ENCODE results near the gene CDK15. TPM values are rescaled to one million over a fixed set of nuclear protein-coding genes. Genes with fewer than 3 reads are reported as not detected.

CDK15 gene
- total RNA-seq, 4 donors from 2014 or later = 0.83 to 3.9 (median 1.4) TPM

- TF ChIP-seq, protein P1, sequence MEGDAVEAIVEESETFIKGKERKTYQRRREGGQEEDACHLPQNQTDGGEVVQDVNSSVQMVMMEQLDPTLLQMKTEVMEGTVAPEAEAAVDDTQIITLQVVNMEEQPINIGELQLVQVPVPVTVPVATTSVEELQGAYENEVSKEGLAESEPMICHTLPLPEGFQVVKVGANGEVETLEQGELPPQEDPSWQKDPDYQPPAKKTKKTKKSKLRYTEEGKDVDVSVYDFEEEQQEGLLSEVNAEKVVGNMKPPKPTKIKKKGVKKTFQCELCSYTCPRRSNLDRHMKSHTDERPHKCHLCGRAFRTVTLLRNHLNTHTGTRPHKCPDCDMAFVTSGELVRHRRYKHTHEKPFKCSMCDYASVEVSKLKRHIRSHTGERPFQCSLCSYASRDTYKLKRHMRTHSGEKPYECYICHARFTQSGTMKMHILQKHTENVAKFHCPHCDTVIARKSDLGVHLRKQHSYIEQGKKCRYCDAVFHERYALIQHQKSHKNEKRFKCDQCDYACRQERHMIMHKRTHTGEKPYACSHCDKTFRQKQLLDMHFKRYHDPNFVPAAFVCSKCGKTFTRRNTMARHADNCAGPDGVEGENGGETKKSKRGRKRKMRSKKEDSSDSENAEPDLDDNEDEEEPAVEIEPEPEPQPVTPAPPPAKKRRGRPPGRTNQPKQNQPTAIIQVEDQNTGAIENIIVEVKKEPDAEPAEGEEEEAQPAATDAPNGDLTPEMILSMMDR (IDR thresholded peaks at IDR 0.05) = no peak
- no peak for TF ChIP-seq EP300 (IDR thresholded peaks at IDR 0.05)
- no peak for TF ChIP-seq POLR2AphosphoS5 (IDR thresholded peaks at IDR 0.05)
- TF ChIP-seq POLR2A (IDR thresholded peaks at IDR 0.05; ENCODE audit: low read depth) = no peak
- no peak for DNase-seq (ENCODE audit: extremely low spot score)
- no peak overlapping the region for H3K4me3 ChIP-seq
- H3K36me3 ChIP-seq = no peaks in the 10 kb centered on the region
- H3K4me1 ChIP-seq = no peaks in the 10 kb centered on the region
- no peak overlapping the region for H3K27ac ChIP-seq (replicated peaks in 1 of 4)
- no peaks in the 10 kb centered on the region for H3K27me3 ChIP-seq
- no peaks in the 10 kb centered on the region for H3K9me3 ChIP-seq
- intact Hi-C loops (cut with DNase I) = loop anchor here (10.0 kb wide), 1 partner anchor 245 kb away; the partner anchor contains the start of gene FZD7
- WGBS = 87% methylated on average over 3 of the region's 3 CpGs
Observed at GRCh38 chr2:201790291-201790690, 16.0 kb upstream of the CDK15 start.

GRCh38 chr2:201790989-201791388 lies 15.3 kb upstream of the CDK15 start:
- no peaks in the 10 kb centered on the region for H3K9me3 ChIP-seq
- WGBS = 81% methylated on average over 2 of the region's 2 CpGs
- no peak overlapping the region for H3K4me3 ChIP-seq
- H3K27ac ChIP-seq (replicated peaks in 1 of 4) = no peak overlapping the region
- H3K27me3 ChIP-seq = no peaks in the 10 kb centered on the region
- H3K36me3 ChIP-seq = no peaks in the 10 kb centered on the region
- TF ChIP-seq POLR2A (IDR thresholded peaks at IDR 0.05; ENCODE audit: low read depth) = no peak
- TF ChIP-seq POLR2AphosphoS5 (IDR thresholded peaks at IDR 0.05) = no peak
- TF ChIP-seq, protein P1 (IDR thresholded peaks at IDR 0.05) = no peak
- no peak for TF ChIP-seq EP300 (IDR thresholded peaks at IDR 0.05)
- intact Hi-C loops (cut with DNase I) = loop anchor here (10.0 kb wide), 1 partner anchor 244 kb away; the partner anchor contains the start of gene FZD7
- no peak for DNase-seq (ENCODE audit: extremely low spot score)
- no peaks in the 10 kb centered on the region for H3K4me1 ChIP-seq

DNA sequence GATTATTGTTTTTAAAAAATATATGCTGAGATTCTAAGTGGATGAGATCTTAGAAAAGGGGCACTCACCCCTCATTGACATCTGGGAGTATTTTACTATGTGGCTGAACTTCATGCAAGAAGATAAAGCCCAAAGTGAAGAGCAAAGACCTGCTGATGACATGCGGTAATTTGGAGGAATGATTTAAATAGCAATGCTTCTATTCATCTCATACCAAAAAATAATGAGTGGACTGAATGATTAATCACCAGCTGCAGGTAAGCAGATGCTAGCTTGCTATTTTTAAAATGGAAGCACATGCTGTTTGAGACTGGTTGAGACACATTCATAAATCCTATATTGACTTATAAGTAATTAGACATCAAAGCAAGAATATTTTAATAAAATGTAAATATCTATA lies 12.7 kb upstream of the CDK15 start:
- no peak for TF ChIP-seq POLR2A (IDR thresholded peaks at IDR 0.05; ENCODE audit: low read depth)
- TF ChIP-seq, protein P1 (IDR thresholded peaks at IDR 0.05) = no peak
- TF ChIP-seq POLR2AphosphoS5 (IDR thresholded peaks at IDR 0.05) = no peak
- Histone ChIP-seq H3K9me3 (no peaks in the 10 kb centered on the region), H3K4me3 (no peak overlapping the region), H3K4me1 (no peaks in the 10 kb centered on the region), H3K36me3 (no peaks in the 10 kb centered on the region), H3K27me3 (no peaks in the 10 kb centered on the region), H3K27ac (replicated peaks in 1 of 4) (no peak overlapping the region)
- WGBS = 88% methylated on average over 1 of the region's 1 CpG
- no peak for DNase-seq (ENCODE audit: extremely low spot score)
- intact Hi-C loops (cut with DNase I) = loop anchor here (10.0 kb wide), 1 partner anchor 241 kb away; the partner anchor contains the start of gene FZD7

- no peak overlapping the region for H3K27ac ChIP-seq (replicated peaks in 1 of 4)
- H3K4me3 ChIP-seq = no peak overlapping the region
- TF ChIP-seq, protein P1 (IDR thresholded peaks at IDR 0.05) = no peak
- TF ChIP-seq POLR2AphosphoS5 (IDR thresholded peaks at IDR 0.05) (no peak), EP300 (IDR thresholded peaks at IDR 0.05) (no peak), POLR2A (IDR thresholded peaks at IDR 0.05; ENCODE audit: low read depth) (no peak)
- no peaks in the 10 kb centered on the region for H3K27me3 ChIP-seq
- H3K9me3 ChIP-seq = no peaks in the 10 kb centered on the region
- no peaks in the 10 kb centered on the region for H3K4me1 ChIP-seq
- intact Hi-C loops (cut with DNase I) = loop anchor here (10.0 kb wide), 1 partner anchor 241 kb away; the partner anchor contains the start of gene FZD7
- WGBS = 83% methylated on average over 6 of the region's 6 CpGs
- no peaks in the 10 kb centered on the region for H3K36me3 ChIP-seq
- DNase-seq (ENCODE audit: extremely low spot score) = no peak
Observed at GRCh38 chr2:201794294-201794693, 12.0 kb upstream of the CDK15 start.
